Endothelial cell (in vitro differentiated cells): ENCODE measurements around the gene PROM2. TPM values are rescaled to one million over a fixed set of nuclear protein-coding genes. Genes with fewer than 3 reads are reported as not detected.

Experiments used
- DNase-seq: peaks from one replicate; pipeline ENCODE4 v3.0.0; 2021; ENCODE audit warnings: low spot score
- H3K27ac Mint-ChIP-seq: one replicate; pipeline ENCODE4 v1.8.0; 2021; ENCODE audit warnings: mixed read lengths, inconsistent platforms; ENCODE audit not compliant: unreplicated experiment
- H3K27me3 Mint-ChIP-seq: one replicate; pipeline ENCODE4 v1.8.0; 2021; ENCODE audit warnings: mild to moderate bottlenecking, moderate library complexity, mixed read lengths, inconsistent platforms; ENCODE audit not compliant: unreplicated experiment
- H3K36me3 Mint-ChIP-seq: one replicate; pipeline ENCODE4 v1.8.0; 2021; ENCODE audit warnings: mild to moderate bottlenecking, low read depth, mixed read lengths, inconsistent platforms; ENCODE audit not compliant: unreplicated experiment
- H3K4me1 Mint-ChIP-seq: one replicate; pipeline ENCODE4 v1.8.0; 2021; ENCODE audit warnings: mild to moderate bottlenecking, mixed read lengths, inconsistent platforms; ENCODE audit not compliant: unreplicated experiment
- H3K4me3 Mint-ChIP-seq: one replicate; pipeline ENCODE4 v1.8.0; 2021; ENCODE audit warnings: mild to moderate bottlenecking, mixed read lengths, inconsistent platforms; ENCODE audit not compliant: unreplicated experiment
- H3K9me3 Mint-ChIP-seq: one replicate; pipeline ENCODE4 v1.8.0; 2021; ENCODE audit warnings: mixed read lengths, inconsistent platforms; ENCODE audit not compliant: unreplicated experiment
- CTCF ChIP-seq: fragments of 200-600 bp; sonication (generic); IDR thresholded peaks from one replicate; pipeline ENCODE4 v1.5.0; 2021; ENCODE audit warnings: antibody characterized with exemption; ENCODE audit not compliant: unreplicated experiment
- total RNA-seq: library from RNA; stranded (reverse); fragmentation: NEBNext Ultra II Directional; extraction: Animal tissue kit (Norgen Biotek cat#: 25700); gene quantifications from one replicate; pipeline ENCODE4 v1.2.1, GENCODE V29; 2021; ENCODE audit not compliant: unreplicated experiment

PROM2 gene
- total RNA-seq, 1 donor from 2014 or later: 0.62 TPM

- H3K4me3 Mint-ChIP-seq: no peak overlapping the region
- TF ChIP-seq CTCF: no peak
- H3K36me3 Mint-ChIP-seq: no peaks in the 10 kb centered on the region
- H3K9me3 Mint-ChIP-seq: no peaks in the 10 kb centered on the region
- H3K27ac Mint-ChIP-seq: no peak overlapping the region
- no peak for DNase-seq
- H3K4me1 Mint-ChIP-seq: peaks cover 2% of the 10 kb centered on the region
- H3K27me3 Mint-ChIP-seq: peaks cover 10% of the 10 kb centered on the region
Measured at GRCh38 chr2:95271381-95271971, 2.8 kb upstream of the PROM2 start.

GRCh38 chr2:95272299-95272751, 1.9 kb upstream of the PROM2 start:
- peaks cover 10% of the 10 kb centered on the region for H3K27me3 Mint-ChIP-seq
- no peaks in the 10 kb centered on the region for H3K9me3 Mint-ChIP-seq
- no peak for TF ChIP-seq CTCF
- no peaks in the 10 kb centered on the region for H3K36me3 Mint-ChIP-seq
- no peak for DNase-seq
- no peak overlapping the region for H3K4me3 Mint-ChIP-seq
- peaks cover 2% of the 10 kb centered on the region for H3K4me1 Mint-ChIP-seq
- no peak overlapping the region for H3K27ac Mint-ChIP-seq

- DNase-seq: no peak
- peaks cover 10% of the 10 kb centered on the region for H3K27me3 Mint-ChIP-seq
- H3K9me3 Mint-ChIP-seq: no peaks in the 10 kb centered on the region
- H3K27ac Mint-ChIP-seq: no peak overlapping the region
- H3K4me3 Mint-ChIP-seq: no peak overlapping the region
- TF ChIP-seq CTCF: no peak
- H3K4me1 Mint-ChIP-seq: peaks cover 2% of the 10 kb centered on the region
- H3K36me3 Mint-ChIP-seq: no peaks in the 10 kb centered on the region
Measured at GRCh38 chr2:95272781-95273180, 1.5 kb upstream of the PROM2 start.

GRCh38 chr2:95273566-95274290, 521 bp upstream of the PROM2 start:
- TF ChIP-seq CTCF: no peak
- no peak overlapping the region for H3K27ac Mint-ChIP-seq

GRCh38 chr2:95275151-95275515, 884 bp downstream of the PROM2 start:
- Mint-ChIP-seq H3K4me3 (no peak overlapping the region), H3K9me3 (no peaks in the 10 kb centered on the region), H3K36me3 (no peaks in the 10 kb centered on the region), H3K27ac (no peak overlapping the region), H3K4me1 (peaks cover 2% of the 10 kb centered on the region), H3K27me3 (peaks cover 11% of the 10 kb centered on the region)
- TF ChIP-seq CTCF: no peak
- DNase-seq: no peak

More at GRCh38 chr2:95273566-95274290, 521 bp upstream of the PROM2 start:
- no peak overlapping the region for H3K4me3 Mint-ChIP-seq
- no peaks in the 10 kb centered on the region for H3K36me3 Mint-ChIP-seq
- H3K27me3 Mint-ChIP-seq: peaks cover 10% of the 10 kb centered on the region
- H3K9me3 Mint-ChIP-seq: no peaks in the 10 kb centered on the region
- DNase-seq: no peak
- peaks cover 2% of the 10 kb centered on the region for H3K4me1 Mint-ChIP-seq
